GM12878 (cell line): ENCODE results near the gene GRK6.

Source experiments
- CREB1 ChIP-seq: IDR thresholded peaks from 2 replicates; pipeline ENCODE4 v1.6.1; 2012; ENCODE audit warnings: low read depth, mild to moderate bottlenecking, inconsistent platforms
- NFYB ChIP-seq: IDR thresholded peaks from 2 replicates; pipeline ENCODE4 v1.6.1; 2011; ENCODE audit warnings: low read depth, mild to moderate bottlenecking, low read length, improper control_type of control experiment, moderate library complexity; ENCODE audit not compliant: insufficient read depth
- SREBF1 ChIP-seq: IDR thresholded peaks from 2 replicates; pipeline ENCODE4 v1.6.1; 2012; ENCODE audit warnings: mild to moderate bottlenecking, low read length
- TCF12 ChIP-seq: IDR thresholded peaks from 2 replicates; pipeline ENCODE4 v1.6.1; 2011; ENCODE audit warnings: low read depth, mild to moderate bottlenecking, low read length
- TCF7 ChIP-seq: IDR thresholded peaks from 2 replicates; pipeline ENCODE4 v1.6.1; 2014; ENCODE audit warnings: antibody characterized with exemption, borderline replicate concordance
- TF ChIP-seq, protein P1 (sequence below): IDR thresholded peaks from 2 replicates; pipeline ENCODE4 v1.6.1; 2012; ENCODE audit warnings: low read depth, low read length, improper control_type of control experiment
- TF ChIP-seq, protein P2 (sequence below), 3 experiments: IDR thresholded peaks in 2 of 3; conservative IDR thresholded peaks in 1 of 3; 2 replicates each; pipeline ENCODE4 v1.5.1; 2011; ENCODE audit warnings: low read depth in 3 of 3, low read length in 3 of 3, mild to moderate bottlenecking in 3 of 3, control low read depth in 2 of 3, moderate library complexity in 2 of 3, inconsistent platforms in 1 of 3, mixed read lengths in 1 of 3; ENCODE audit not compliant: control insufficient read depth in 2 of 3, insufficient read depth in 1 of 3; ENCODE audit errors: extremely low read depth in 1 of 3

DNA sequence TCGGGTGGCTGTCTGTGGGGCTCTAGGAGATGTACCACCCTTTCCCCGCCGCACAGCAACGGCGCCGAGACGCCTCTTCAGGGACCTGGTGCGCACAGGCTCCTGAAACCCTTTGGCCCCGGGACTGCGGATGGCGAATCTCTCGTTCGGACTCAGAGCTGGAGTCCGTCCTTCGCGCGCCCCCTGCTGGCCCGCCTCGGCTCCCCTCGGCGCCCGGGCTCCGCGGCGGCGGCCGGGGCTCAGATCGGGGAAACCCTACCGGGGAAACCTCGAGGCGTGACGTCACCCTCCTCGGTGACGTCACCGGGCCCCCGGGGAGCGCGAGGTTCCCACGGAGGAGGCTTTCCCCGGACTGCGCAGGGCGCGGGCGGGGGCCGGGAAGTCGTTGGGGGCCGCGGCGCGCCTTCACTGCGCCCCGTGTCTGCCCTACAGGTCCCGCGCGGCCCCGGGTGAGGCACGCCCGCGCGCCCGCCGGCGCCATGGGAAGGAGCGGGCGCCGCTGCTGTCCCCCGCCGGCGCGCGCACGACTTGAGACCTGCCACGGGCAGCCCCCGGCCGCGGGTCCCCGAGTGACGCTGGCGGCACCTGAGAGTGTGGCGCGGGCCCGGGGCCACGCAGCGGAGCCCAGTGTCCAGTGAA lies 28.0 kb downstream of the GRK6 start:
- TF ChIP-seq TCF12 (peak; percentile 64), TCF7 (no peak), CREB1 (no peak), SREBF1 (no peak), NFYB (no peak)
- TF ChIP-seq, protein P1, sequence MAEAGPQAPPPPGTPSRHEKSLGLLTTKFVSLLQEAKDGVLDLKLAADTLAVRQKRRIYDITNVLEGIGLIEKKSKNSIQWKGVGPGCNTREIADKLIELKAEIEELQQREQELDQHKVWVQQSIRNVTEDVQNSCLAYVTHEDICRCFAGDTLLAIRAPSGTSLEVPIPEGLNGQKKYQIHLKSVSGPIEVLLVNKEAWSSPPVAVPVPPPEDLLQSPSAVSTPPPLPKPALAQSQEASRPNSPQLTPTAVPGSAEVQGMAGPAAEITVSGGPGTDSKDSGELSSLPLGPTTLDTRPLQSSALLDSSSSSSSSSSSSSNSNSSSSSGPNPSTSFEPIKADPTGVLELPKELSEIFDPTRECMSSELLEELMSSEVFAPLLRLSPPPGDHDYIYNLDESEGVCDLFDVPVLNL = no peak
- TF ChIP-seq, protein P2, sequence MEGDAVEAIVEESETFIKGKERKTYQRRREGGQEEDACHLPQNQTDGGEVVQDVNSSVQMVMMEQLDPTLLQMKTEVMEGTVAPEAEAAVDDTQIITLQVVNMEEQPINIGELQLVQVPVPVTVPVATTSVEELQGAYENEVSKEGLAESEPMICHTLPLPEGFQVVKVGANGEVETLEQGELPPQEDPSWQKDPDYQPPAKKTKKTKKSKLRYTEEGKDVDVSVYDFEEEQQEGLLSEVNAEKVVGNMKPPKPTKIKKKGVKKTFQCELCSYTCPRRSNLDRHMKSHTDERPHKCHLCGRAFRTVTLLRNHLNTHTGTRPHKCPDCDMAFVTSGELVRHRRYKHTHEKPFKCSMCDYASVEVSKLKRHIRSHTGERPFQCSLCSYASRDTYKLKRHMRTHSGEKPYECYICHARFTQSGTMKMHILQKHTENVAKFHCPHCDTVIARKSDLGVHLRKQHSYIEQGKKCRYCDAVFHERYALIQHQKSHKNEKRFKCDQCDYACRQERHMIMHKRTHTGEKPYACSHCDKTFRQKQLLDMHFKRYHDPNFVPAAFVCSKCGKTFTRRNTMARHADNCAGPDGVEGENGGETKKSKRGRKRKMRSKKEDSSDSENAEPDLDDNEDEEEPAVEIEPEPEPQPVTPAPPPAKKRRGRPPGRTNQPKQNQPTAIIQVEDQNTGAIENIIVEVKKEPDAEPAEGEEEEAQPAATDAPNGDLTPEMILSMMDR (IDR thresholded peaks at IDR 0.05 in 2 of 3, conservative IDR thresholded peaks at IDR 0.05 in 1 of 3; ENCODE audit: control insufficient read depth in 2 of 3, extremely low read depth in 1 of 3, insufficient read depth in 1 of 3, low read depth in 3 of 3, low read length in 3 of 3) = peak; percentile 79 to 98 (median 87); a peak in 4 of 6 replicates
